ENCODE results near the gene FBXL20. TPM values are rescaled to one million over a fixed set of nuclear protein-coding genes. Genes with fewer than 3 reads are reported as not detected.
A peak's percentile ranks its signal among the peaks of the same experiment; 100 is the strongest.
"Not testable (repeated sequence)": the region's sequence is repeated elsewhere in the genome, so short reads cannot be mapped to it uniquely, and the experiment has no call there.

Gene FBXL20
- total RNA-seq, 1 experiment from 2014 or later, result 5.0 TPM

- no peaks in the 10 kb centered on the region for H3K27me3 ChIP-seq (ENCODE audit: low read length)
- no peak overlapping the region for H3K27ac ChIP-seq (ENCODE audit: low read length)
- H3K4me1 ChIP-seq (ENCODE audit: insufficient read depth, low read length), result no peaks in the 10 kb centered on the region
- no peaks in the 10 kb centered on the region for H3K9me3 ChIP-seq (ENCODE audit: low read length)
- H3K9ac ChIP-seq (ENCODE audit: low read length), result no peak overlapping the region
- TSS peak; percentile 7 for BruUV-seq (replicated peaks)
- ATAC-seq (no peak), DNase-seq (no peak)
- no peaks in the 10 kb centered on the region for H3K9me2 ChIP-seq (replicated peaks; ENCODE audit: low read length)
- TF ChIP-seq EZH2phosphoT487 (IDR thresholded peaks at IDR 0.05; ENCODE audit: borderline replicate concordance, low read length), result no peak
- no peak for TF ChIP-seq EZH2 (IDR thresholded peaks at IDR 0.05; ENCODE audit: low read length, unreplicated experiment)
- no peak for TF ChIP-seq CTCF (conservative IDR thresholded peaks at IDR 0.05; ENCODE audit: low read depth, low read length)
- ChIA-PET POLR2A (ENCODE audit: unreplicated experiment) (no interaction called here), CTCF (interaction anchor here (0.6 kb wide), 1 partner anchor 286 kb away, joined by 5 read pairs; no protein-coding TSS in a partner anchor)
- no peak overlapping the region for H2AFZ ChIP-seq (ENCODE audit: low read length)
- H3K4me3 ChIP-seq (ENCODE audit: low read length), result no peak overlapping the region
- no peaks in the 10 kb centered on the region for H3K79me2 ChIP-seq (ENCODE audit: low read length)
- H4K20me1 ChIP-seq (ENCODE audit: low read length), result no peaks in the 10 kb centered on the region
- no peak overlapping the region for H3K4me2 ChIP-seq (ENCODE audit: low read length)
- no peaks in the 10 kb centered on the region for H3F3A ChIP-seq (ENCODE audit: low read length, unreplicated experiment)
- H3K36me3 ChIP-seq (ENCODE audit: low read depth, low read length), result no peaks in the 10 kb centered on the region
- intact Hi-C loops (cut with micrococcal nuclease), result no loop called here
These were observed 59.9 kb downstream of the FBXL20 start for GRCh38 chr17:39341541-39341940.

GRCh38 chr17:39340731-39341130, 60.7 kb downstream of the FBXL20 start:
- Histone ChIP-seq H3K79me2 (ENCODE audit: low read length) (no peaks in the 10 kb centered on the region), H3K36me3 (ENCODE audit: low read depth, low read length) (no peaks in the 10 kb centered on the region), H3K4me2 (ENCODE audit: low read length) (no peak overlapping the region), H3K4me1 (ENCODE audit: insufficient read depth, low read length) (no peaks in the 10 kb centered on the region), H3K4me3 (ENCODE audit: low read length) (no peak overlapping the region), H3K9ac (ENCODE audit: low read length) (no peak overlapping the region), H3K27me3 (ENCODE audit: low read length) (no peaks in the 10 kb centered on the region), H3K9me2 (replicated peaks; ENCODE audit: low read length) (no peaks in the 10 kb centered on the region), H3K9me3 (ENCODE audit: low read length) (no peaks in the 10 kb centered on the region), H4K20me1 (ENCODE audit: low read length) (no peaks in the 10 kb centered on the region), H2AFZ (ENCODE audit: low read length) (no peak overlapping the region), H3K27ac (ENCODE audit: low read length) (no peak overlapping the region), H3F3A (ENCODE audit: low read length, unreplicated experiment) (no peaks in the 10 kb centered on the region)
- DNase-seq (no peak), ATAC-seq (no peak)
- TF ChIP-seq CTCF (conservative IDR thresholded peaks at IDR 0.05; ENCODE audit: low read depth, low read length), result no peak
- TF ChIP-seq EZH2phosphoT487 (IDR thresholded peaks at IDR 0.05; ENCODE audit: borderline replicate concordance, low read length), result no peak
- no TSS peak for BruUV-seq (replicated peaks)
- intact Hi-C loops (cut with micrococcal nuclease), result no loop called here
- ChIA-PET POLR2A (ENCODE audit: unreplicated experiment) (no interaction called here), CTCF (no interaction called here)

- ChIA-PET POLR2A (ENCODE audit: unreplicated experiment) (no interaction called here), CTCF (no interaction called here)
- intact Hi-C loops (cut with micrococcal nuclease), result no loop called here
These were observed 62.2 kb downstream of the FBXL20 start for GRCh38 chr17:39339272-39339671.

GRCh38 chr17:39337649-39338048, 63.8 kb downstream of the FBXL20 start:
- H2AFZ ChIP-seq (ENCODE audit: low read length); H3K27me3 ChIP-seq (ENCODE audit: low read length); POLR2A ChIA-PET (ENCODE audit: unreplicated experiment); ATAC-seq; H3K4me3 ChIP-seq (ENCODE audit: low read length); H3K79me2 ChIP-seq (ENCODE audit: low read length); H3K9me3 ChIP-seq (ENCODE audit: low read length); CTCF ChIA-PET; H4K20me1 ChIP-seq (ENCODE audit: low read length); DNase-seq; BruUV-seq (replicated peaks); H3K9ac ChIP-seq (ENCODE audit: low read length); H3K9me2 ChIP-seq (replicated peaks; ENCODE audit: low read length); H3K4me2 ChIP-seq (ENCODE audit: low read length); H3K4me1 ChIP-seq (ENCODE audit: insufficient read depth, low read length); H3K36me3 ChIP-seq (ENCODE audit: low read depth, low read length); intact Hi-C loops (cut with micrococcal nuclease); H3K27ac ChIP-seq (ENCODE audit: low read length); H3F3A ChIP-seq (ENCODE audit: low read length, unreplicated experiment): not testable (repeated sequence)

More at GRCh38 chr17:39339272-39339671, 62.2 kb downstream of the FBXL20 start:
- no peaks in the 10 kb centered on the region for H3K4me1 ChIP-seq (ENCODE audit: insufficient read depth, low read length)
- no peak overlapping the region for H3K4me2 ChIP-seq (ENCODE audit: low read length)
- H3K27ac ChIP-seq (ENCODE audit: low read length), result no peak overlapping the region
- no peaks in the 10 kb centered on the region for H3F3A ChIP-seq (ENCODE audit: low read length, unreplicated experiment)
- no peaks in the 10 kb centered on the region for H3K36me3 ChIP-seq (ENCODE audit: low read depth, low read length)
- no peak overlapping the region for H3K9ac ChIP-seq (ENCODE audit: low read length)
- H3K79me2 ChIP-seq (ENCODE audit: low read length), result no peaks in the 10 kb centered on the region
- no TSS peak for BruUV-seq (replicated peaks)
- H2AFZ ChIP-seq (ENCODE audit: low read length), result no peak overlapping the region
- TF ChIP-seq EZH2phosphoT487 (IDR thresholded peaks at IDR 0.05; ENCODE audit: borderline replicate concordance, low read length) (no peak), EZH2 (IDR thresholded peaks at IDR 0.05; ENCODE audit: low read length, unreplicated experiment) (no peak), CTCF (conservative IDR thresholded peaks at IDR 0.05; ENCODE audit: low read depth, low read length) (no peak)
- DNase-seq (no peak), ATAC-seq (no peak)
- no peaks in the 10 kb centered on the region for H4K20me1 ChIP-seq (ENCODE audit: low read length)
- no peak overlapping the region for H3K4me3 ChIP-seq (ENCODE audit: low read length)
- H3K9me2 ChIP-seq (replicated peaks; ENCODE audit: low read length), result no peaks in the 10 kb centered on the region
- no peaks in the 10 kb centered on the region for H3K9me3 ChIP-seq (ENCODE audit: low read length)
- H3K27me3 ChIP-seq (ENCODE audit: low read length), result no peaks in the 10 kb centered on the region
